HL-60/S4 treated with phorbol 12-myristate 13-acetate at 8.2 ng/mL for 4 days and 3 days (cell line): ENCODE data around the gene PLP1.

Experiments used
- in situ Hi-C: fragments of 300-500 bp; cut with MboI; formaldehyde crosslinking; loops from 2 replicates; pipeline ENCODE4 v1.15.0; 2022; ENCODE audit warnings: low sequenced_read_pairs

Gene PLP1

GRCh38 chrX:103823591-103823990 is 47.0 kb downstream of the PLP1 start:
- in situ Hi-C loops = no loop called here

- in situ Hi-C loops = no loop called here
Observed at GRCh38 chrX:103825881-103826280, 49.2 kb downstream of the PLP1 start.

GRCh38 chrX:103828529-103828928 is 51.9 kb downstream of the PLP1 start:
- in situ Hi-C loops = no loop called here

GRCh38 chrX:103830848-103831247 is 54.2 kb downstream of the PLP1 start:
- in situ Hi-C loops = no loop called here

DNA sequence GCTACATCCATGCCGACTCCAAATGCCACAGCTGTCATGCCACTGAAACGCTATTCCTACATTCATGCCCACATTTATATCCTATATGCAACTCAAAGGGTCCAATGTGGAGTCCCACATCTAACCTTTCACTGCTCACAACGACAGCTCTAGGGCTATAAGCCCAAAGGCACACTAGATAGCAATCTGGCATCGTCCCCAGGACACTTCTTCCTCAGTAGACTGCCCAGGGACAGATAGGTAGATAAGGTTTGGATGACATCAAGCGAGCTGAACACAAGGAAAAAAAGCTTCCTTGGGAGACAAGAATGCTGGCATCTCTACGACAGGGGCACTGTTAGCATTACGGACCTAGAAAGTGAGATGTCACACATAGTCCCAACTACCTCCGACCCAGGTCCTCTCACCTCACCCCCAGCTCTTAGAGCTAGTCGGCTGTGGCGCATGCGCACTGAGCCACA is 54.7 kb downstream of the PLP1 start:
- in situ Hi-C loops = no loop called here

DNA sequence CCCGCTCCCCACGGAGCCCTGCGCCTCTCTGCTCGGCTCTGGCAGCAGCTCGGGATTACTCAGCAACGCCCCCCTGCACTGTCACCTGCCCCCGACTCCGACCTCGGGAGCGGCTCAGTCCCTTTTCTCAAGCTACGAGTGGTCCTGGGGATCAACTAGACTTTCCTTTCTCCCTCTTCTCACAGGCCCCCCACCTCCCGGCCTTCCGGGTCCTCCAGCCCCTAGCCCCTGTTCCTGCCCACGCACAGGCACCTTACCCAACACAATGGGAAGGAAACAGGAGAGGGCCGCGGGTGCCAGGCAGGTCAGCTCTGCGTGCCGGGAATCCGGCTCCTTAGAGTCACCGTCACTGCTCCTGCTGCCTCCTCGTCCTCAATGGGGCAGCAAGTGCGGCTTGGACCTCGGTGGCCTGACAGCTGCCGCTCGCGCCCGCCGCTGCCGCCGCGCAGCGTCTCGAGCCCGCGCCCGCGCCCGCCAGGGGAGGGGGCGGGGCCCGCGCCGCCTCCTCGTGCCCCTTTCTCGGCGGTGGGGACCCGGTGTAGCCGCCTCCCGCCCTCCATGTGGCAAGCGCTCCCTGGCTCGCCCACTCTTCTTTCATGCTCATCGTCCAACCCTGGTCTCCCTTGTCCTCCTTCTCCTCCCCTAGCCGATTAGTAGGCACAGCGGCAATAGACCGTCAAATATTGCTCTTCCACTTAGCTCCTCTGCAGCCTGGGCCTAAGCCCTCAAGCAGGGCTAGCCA is 55.3 kb downstream of the PLP1 start, which contains the start of gene RAB9B:
RAB9B (minus strand) TSS at position 455 of the 742 bp plus-strand sequence. CDS start 6,473 bp downstream, outside the sequence.
- in situ Hi-C loops = no loop called here

- in situ Hi-C loops = no loop called here
Observed at GRCh38 chrX:103839404-103839803, 62.8 kb downstream of the PLP1 start.
